ENCODE data around the gene PLXNA4. TPM values are rescaled to one million over a fixed set of nuclear protein-coding genes. Genes with fewer than 3 reads are reported as not detected.

PLXNA4 gene
- total RNA-seq, 1 experiment from 2014 or later = not detected

DNA sequence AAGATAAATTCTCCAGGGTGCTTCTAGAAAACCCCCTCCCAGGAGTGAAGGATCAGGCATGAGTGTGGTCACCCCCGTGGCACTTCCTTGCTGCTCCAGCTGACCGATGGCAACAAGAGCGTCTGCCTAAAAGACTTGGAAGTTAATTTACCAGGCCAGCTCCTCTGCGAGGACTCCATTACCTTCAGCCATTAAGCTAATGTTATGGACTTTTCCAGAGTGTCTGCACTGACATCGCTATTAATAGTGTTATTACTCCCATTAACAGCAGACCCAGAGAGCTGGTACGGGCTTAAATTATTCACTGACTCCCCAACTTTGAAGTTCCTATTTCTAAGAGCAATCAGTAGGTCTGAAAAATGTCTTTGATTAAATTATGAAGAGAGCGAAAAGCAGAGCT is 345.8 kb downstream of the PLXNA4 start:
- no peak for ATAC-seq
- H3K27me3 ChIP-seq (ENCODE audit: insufficient read depth, low read length) = peaks cover 46% of the 10 kb centered on the region; the same call in 1 of the 2 replicates
- H4K20me1 ChIP-seq (ENCODE audit: insufficient read depth) = no peaks in the 10 kb centered on the region
- BruUV-seq (replicated peaks) = no TSS peak
- ChIA-PET CTCF (no interaction called here), RAD21 (ENCODE audit: low non-redundant PET in 1 of 2, low total read pairs in 2 of 2, uncharacterized antibody in 2 of 2, unreplicated experiment in 2 of 2) (no interaction called here), POLR2A (no interaction called here)
- no peaks in the 10 kb centered on the region for H3K36me3 ChIP-seq (ENCODE audit: control insufficient read depth in 1 of 2, insufficient read depth in 2 of 2, low read length in 2 of 2)
- no peak overlapping the region for H3K4me2 ChIP-seq (ENCODE audit: low read length)
- H3K4me1 ChIP-seq (ENCODE audit: control insufficient read depth in 1 of 2, insufficient read depth in 2 of 2, low read length in 2 of 2) = 0 out of 4 replicates have a peak, but pooled peaks cover 0 to under 1% of the 10 kb centered on the region in 2 experiments
- H3K79me2 ChIP-seq (ENCODE audit: insufficient read depth, low read length) = no peaks in the 10 kb centered on the region
- H3K4me3 ChIP-seq (replicated peaks in 1 of 2; ENCODE audit: low read depth in 1 of 2, low read length in 2 of 2) = no peak overlapping the region
- H2AFZ ChIP-seq (ENCODE audit: low read depth, low read length, poor library complexity, severe bottlenecking) = no peak overlapping the region
- no peak overlapping the region for H3K9ac ChIP-seq (ENCODE audit: low read length)
- H3K9me3 ChIP-seq (ENCODE audit: control insufficient read depth in 1 of 2, insufficient read depth in 1 of 2, low read depth in 1 of 2, low read length in 2 of 2) = no peaks in the 10 kb centered on the region
- no peak for DNase-seq (ENCODE audit: low read depth, low spot score)
- TF ChIP-seq, protein P1, sequence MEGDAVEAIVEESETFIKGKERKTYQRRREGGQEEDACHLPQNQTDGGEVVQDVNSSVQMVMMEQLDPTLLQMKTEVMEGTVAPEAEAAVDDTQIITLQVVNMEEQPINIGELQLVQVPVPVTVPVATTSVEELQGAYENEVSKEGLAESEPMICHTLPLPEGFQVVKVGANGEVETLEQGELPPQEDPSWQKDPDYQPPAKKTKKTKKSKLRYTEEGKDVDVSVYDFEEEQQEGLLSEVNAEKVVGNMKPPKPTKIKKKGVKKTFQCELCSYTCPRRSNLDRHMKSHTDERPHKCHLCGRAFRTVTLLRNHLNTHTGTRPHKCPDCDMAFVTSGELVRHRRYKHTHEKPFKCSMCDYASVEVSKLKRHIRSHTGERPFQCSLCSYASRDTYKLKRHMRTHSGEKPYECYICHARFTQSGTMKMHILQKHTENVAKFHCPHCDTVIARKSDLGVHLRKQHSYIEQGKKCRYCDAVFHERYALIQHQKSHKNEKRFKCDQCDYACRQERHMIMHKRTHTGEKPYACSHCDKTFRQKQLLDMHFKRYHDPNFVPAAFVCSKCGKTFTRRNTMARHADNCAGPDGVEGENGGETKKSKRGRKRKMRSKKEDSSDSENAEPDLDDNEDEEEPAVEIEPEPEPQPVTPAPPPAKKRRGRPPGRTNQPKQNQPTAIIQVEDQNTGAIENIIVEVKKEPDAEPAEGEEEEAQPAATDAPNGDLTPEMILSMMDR (IDR thresholded peaks at IDR 0.05 in 2 of 3, conservative IDR thresholded peaks at IDR 0.05 in 1 of 3; ENCODE audit: borderline replicate concordance in 1 of 3, insufficient read depth in 1 of 3, low read depth in 2 of 3, low read length in 2 of 3) = no peak
- TF ChIP-seq EZH2phosphoT487 (IDR thresholded peaks at IDR 0.05; ENCODE audit: borderline replicate concordance) (no peak), CBX3 (IDR thresholded peaks at IDR 0.05; ENCODE audit: low read depth) (no peak), ZFX (IDR thresholded peaks at IDR 0.05) (no peak)
- TF ChIP-seq, protein P2, sequence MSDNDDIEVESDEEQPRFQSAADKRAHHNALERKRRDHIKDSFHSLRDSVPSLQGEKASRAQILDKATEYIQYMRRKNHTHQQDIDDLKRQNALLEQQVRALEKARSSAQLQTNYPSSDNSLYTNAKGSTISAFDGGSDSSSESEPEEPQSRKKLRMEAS (IDR thresholded peaks at IDR 0.05) = no peak
- H3K27ac ChIP-seq (ENCODE audit: low read depth, low read length) = no peak overlapping the region
- intact Hi-C loops (cut with micrococcal nuclease) = no loop called here
- H3K9me2 ChIP-seq (ENCODE audit: insufficient read depth) = no peaks in the 10 kb centered on the region

DNA sequence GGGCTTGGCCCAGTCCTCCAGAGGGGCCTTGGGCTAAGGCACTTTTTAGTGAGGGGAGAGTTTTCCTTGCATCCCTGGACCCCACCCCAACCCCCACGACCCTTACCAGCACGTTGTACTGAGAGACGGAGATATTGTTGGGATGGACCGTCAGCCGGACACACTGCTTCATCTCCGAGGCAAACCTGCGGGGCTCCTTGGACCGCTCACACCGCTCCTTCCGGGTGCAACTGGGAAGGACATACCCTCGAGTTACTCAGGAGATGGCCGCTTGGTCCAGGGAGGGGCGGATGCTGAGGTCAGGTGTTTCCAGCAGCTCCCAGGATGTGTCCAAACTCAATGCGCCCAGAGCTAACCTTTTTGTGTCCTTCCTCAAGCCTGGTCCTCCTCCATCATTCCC is 348.0 kb downstream of the PLXNA4 start:
- ATAC-seq (no peak), DNase-seq (ENCODE audit: low read depth, low spot score) (no peak)
- peaks cover 0 to 4% of the 10 kb centered on the region in 2 experiments; a peak in 1 of 4 replicates for H3K4me1 ChIP-seq (ENCODE audit: control insufficient read depth in 1 of 2, insufficient read depth in 2 of 2, low read length in 2 of 2)
- no peaks in the 10 kb centered on the region for H4K20me1 ChIP-seq (ENCODE audit: insufficient read depth)
- ChIA-PET RAD21 (ENCODE audit: low non-redundant PET in 1 of 2, low total read pairs in 2 of 2, uncharacterized antibody in 2 of 2, unreplicated experiment in 2 of 2) (no interaction called here), POLR2A (no interaction called here), CTCF (no interaction called here)
- no peaks in the 10 kb centered on the region for H3K36me3 ChIP-seq (ENCODE audit: control insufficient read depth in 1 of 2, insufficient read depth in 2 of 2, low read length in 2 of 2)
- H3K9ac ChIP-seq (ENCODE audit: low read length) = no peak overlapping the region
- H3K79me2 ChIP-seq (ENCODE audit: insufficient read depth, low read length) = no peaks in the 10 kb centered on the region
- no peak overlapping the region for H3K27ac ChIP-seq (ENCODE audit: low read depth, low read length)
- BruUV-seq (replicated peaks) = no TSS peak
- no peak overlapping the region for H2AFZ ChIP-seq (ENCODE audit: low read depth, low read length, poor library complexity, severe bottlenecking)
- H3K4me3 ChIP-seq (replicated peaks in 1 of 2; ENCODE audit: low read depth in 1 of 2, low read length in 2 of 2) = no peak overlapping the region
- no peak overlapping the region for H3K4me2 ChIP-seq (ENCODE audit: low read length)
- intact Hi-C loops (cut with micrococcal nuclease) = no loop called here
- no peaks in the 10 kb centered on the region for H3K9me3 ChIP-seq (ENCODE audit: control insufficient read depth in 1 of 2, insufficient read depth in 1 of 2, low read depth in 1 of 2, low read length in 2 of 2)
- H3K27me3 ChIP-seq (ENCODE audit: insufficient read depth, low read length) = peaks cover 43% of the 10 kb centered on the region; the same call in 1 of the 2 replicates
- no peaks in the 10 kb centered on the region for H3K9me2 ChIP-seq (ENCODE audit: insufficient read depth)
- TF ChIP-seq CBX3 (IDR thresholded peaks at IDR 0.05; ENCODE audit: low read depth) (no peak), YY1 (IDR thresholded peaks at IDR 0.05; ENCODE audit: extremely low read depth, insufficient replicate concordance, low read depth, low read length) (no peak), SIN3A (IDR thresholded peaks at IDR 0.05; ENCODE audit: low read depth) (no peak), EGR1 (IDR thresholded peaks at IDR 0.05; ENCODE audit: low read depth) (no peak), POLR2AphosphoS5 (IDR thresholded peaks at IDR 0.05; ENCODE audit: low read depth, low read length) (no peak), EZH2 (IDR thresholded peaks at IDR 0.05) (no peak), JUND (IDR thresholded peaks at IDR 0.05) (no peak), SP1 (IDR thresholded peaks at IDR 0.05; ENCODE audit: low read depth) (no peak), SRF (IDR thresholded peaks at IDR 0.05; ENCODE audit: low read depth) (no peak), ELF1 (IDR thresholded peaks at IDR 0.05; ENCODE audit: borderline replicate concordance, low read depth) (no peak), CEBPB (IDR thresholded peaks at IDR 0.05; ENCODE audit: low read depth) (no peak)
- TF ChIP-seq, protein P3, sequence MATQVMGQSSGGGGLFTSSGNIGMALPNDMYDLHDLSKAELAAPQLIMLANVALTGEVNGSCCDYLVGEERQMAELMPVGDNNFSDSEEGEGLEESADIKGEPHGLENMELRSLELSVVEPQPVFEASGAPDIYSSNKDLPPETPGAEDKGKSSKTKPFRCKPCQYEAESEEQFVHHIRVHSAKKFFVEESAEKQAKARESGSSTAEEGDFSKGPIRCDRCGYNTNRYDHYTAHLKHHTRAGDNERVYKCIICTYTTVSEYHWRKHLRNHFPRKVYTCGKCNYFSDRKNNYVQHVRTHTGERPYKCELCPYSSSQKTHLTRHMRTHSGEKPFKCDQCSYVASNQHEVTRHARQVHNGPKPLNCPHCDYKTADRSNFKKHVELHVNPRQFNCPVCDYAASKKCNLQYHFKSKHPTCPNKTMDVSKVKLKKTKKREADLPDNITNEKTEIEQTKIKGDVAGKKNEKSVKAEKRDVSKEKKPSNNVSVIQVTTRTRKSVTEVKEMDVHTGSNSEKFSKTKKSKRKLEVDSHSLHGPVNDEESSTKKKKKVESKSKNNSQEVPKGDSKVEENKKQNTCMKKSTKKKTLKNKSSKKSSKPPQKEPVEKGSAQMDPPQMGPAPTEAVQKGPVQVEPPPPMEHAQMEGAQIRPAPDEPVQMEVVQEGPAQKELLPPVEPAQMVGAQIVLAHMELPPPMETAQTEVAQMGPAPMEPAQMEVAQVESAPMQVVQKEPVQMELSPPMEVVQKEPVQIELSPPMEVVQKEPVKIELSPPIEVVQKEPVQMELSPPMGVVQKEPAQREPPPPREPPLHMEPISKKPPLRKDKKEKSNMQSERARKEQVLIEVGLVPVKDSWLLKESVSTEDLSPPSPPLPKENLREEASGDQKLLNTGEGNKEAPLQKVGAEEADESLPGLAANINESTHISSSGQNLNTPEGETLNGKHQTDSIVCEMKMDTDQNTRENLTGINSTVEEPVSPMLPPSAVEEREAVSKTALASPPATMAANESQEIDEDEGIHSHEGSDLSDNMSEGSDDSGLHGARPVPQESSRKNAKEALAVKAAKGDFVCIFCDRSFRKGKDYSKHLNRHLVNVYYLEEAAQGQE (IDR thresholded peaks at IDR 0.05; ENCODE audit: low read depth) = no peak
- TF ChIP-seq, protein P2 (IDR thresholded peaks at IDR 0.05) = no peak
- TF ChIP-seq, protein P4, sequence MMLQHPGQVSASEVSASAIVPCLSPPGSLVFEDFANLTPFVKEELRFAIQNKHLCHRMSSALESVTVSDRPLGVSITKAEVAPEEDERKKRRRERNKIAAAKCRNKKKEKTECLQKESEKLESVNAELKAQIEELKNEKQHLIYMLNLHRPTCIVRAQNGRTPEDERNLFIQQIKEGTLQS (IDR thresholded peaks at IDR 0.05) = no peak
